OCI-LY1 (cell line): ENCODE data around the gene NDST3.

Experiments
- H2AFZ ChIP-seq: fragments of 200-600 bp; sonication (generic), shearing (Covaris generic); 2 replicates; pipeline ENCODE4 v1.6.0; 2014; ENCODE audit warnings: antibody characterized with exemption, mild to moderate bottlenecking, low read length
- H3F3A ChIP-seq: fragments of 200-600 bp; sonication (generic), shearing (Covaris generic); 2 replicates; pipeline ENCODE4 v1.6.0; 2014; ENCODE audit warnings: mild to moderate bottlenecking, antibody characterized with exemption, low read length, moderate library complexity; ENCODE audit not compliant: insufficient read depth
- H3K27ac ChIP-seq: fragments of 200-600 bp; sonication (generic); 2 replicates; pipeline ENCODE4 v1.5.1; 2014; ENCODE audit warnings: low read length, mixed run types, mild to moderate bottlenecking, low read depth; ENCODE audit not compliant: poor library complexity, severe bottlenecking
- H3K27me3 ChIP-seq: fragments of 200-600 bp; sonication (generic); 2 replicates; pipeline ENCODE4 v1.6.0; 2014; ENCODE audit warnings: antibody characterized with exemption, mild to moderate bottlenecking, low read length, moderate library complexity; ENCODE audit not compliant: insufficient read depth
- H3K36me3 ChIP-seq: fragments of 200-600 bp; sonication (generic); 2 replicates; pipeline ENCODE4 v1.6.1; 2014; ENCODE audit warnings: mild to moderate bottlenecking, antibody characterized with exemption, low read length, moderate library complexity, mixed read lengths; ENCODE audit not compliant: insufficient read depth
- H3K4me1 ChIP-seq: fragments of 200-600 bp; sonication (generic); 2 replicates; pipeline ENCODE4 v1.5.1; 2014; ENCODE audit warnings: mild to moderate bottlenecking, low read length, moderate library complexity; ENCODE audit not compliant: insufficient read depth, severe bottlenecking
- H3K4me2 ChIP-seq: fragments of 200-600 bp; sonication (generic), shearing (Covaris generic); 2 replicates; pipeline ENCODE4 v1.6.1; 2014; ENCODE audit warnings: low read length
- H3K4me3 ChIP-seq: fragments of 200-600 bp; sonication (generic); 2 replicates; pipeline ENCODE4 v1.5.1; 2014; ENCODE audit warnings: low read length, low read depth, mild to moderate bottlenecking, mixed read lengths; ENCODE audit not compliant: poor library complexity, severe bottlenecking
- H3K79me2 ChIP-seq: fragments of 200-600 bp; shearing (Covaris generic); 2 replicates; pipeline ENCODE4 v1.6.1; 2016; ENCODE audit warnings: mixed run types, low read length, mixed read lengths; ENCODE audit not compliant: insufficient read depth
- H3K9ac ChIP-seq: fragments of 200-600 bp; sonication (generic), shearing (Covaris generic); 2 replicates; pipeline ENCODE4 v1.6.1; 2014; ENCODE audit warnings: mild to moderate bottlenecking, low read length, mixed read lengths
- H3K9me2 ChIP-seq: fragments of 200-600 bp; sonication (generic), shearing (Covaris generic); 2 replicates; pipeline ENCODE4 v1.6.1; 2014; ENCODE audit warnings: low read depth, mild to moderate bottlenecking, low read length, mixed read lengths
- H3K9me3 ChIP-seq: fragments of 200-600 bp; shearing (Covaris generic); 2 replicates; pipeline ENCODE4 v1.6.1; 2014; ENCODE audit warnings: low read length, mixed read lengths
- H4K20me1 ChIP-seq: fragments of 200-600 bp; sonication (generic), shearing (Covaris generic); 2 replicates; pipeline ENCODE4 v1.6.0; 2016; ENCODE audit warnings: mild to moderate bottlenecking, low read length; ENCODE audit not compliant: insufficient read depth
- EZH2 ChIP-seq: fragments of 200-600 bp; sonication (generic), shearing (Covaris generic); IDR thresholded peaks from 2 replicates; pipeline ENCODE4 v1.8.0; 2017; ENCODE audit warnings: borderline replicate concordance, mixed run types, mild to moderate bottlenecking, antibody characterized with exemption, low read length, moderate library complexity, mixed read lengths
- TF ChIP-seq, protein P1 (sequence below): fragments of 200-600 bp; sonication (generic), shearing (Covaris generic); IDR thresholded peaks from 2 replicates; pipeline ENCODE4 v1.5.1; 2017; ENCODE audit warnings: mild to moderate bottlenecking, antibody characterized with exemption, low read length, moderate library complexity, mixed read lengths

NDST3 gene

DNA sequence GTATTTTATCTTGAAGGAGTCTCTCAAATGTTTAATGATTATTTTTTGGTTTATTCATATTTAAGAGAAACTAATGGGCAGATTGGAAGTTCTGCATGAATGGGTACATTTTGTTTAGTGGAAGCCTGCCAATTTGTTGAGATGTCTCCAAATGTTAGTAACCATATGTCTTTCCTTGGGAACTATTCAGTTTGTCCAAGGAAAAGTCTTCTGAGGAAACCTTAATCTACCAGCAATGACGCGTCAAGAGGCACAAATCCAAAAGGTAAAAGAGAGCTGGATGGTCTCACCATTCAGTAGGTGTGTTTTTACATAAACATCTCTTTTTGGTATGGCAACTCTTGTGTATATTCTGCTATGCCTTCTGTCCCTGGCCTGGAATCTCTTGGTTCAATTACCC, 37.4 kb upstream of the NDST3 start:
- Histone ChIP-seq H2AFZ (no peak overlapping the region), H3K9ac (no peak overlapping the region), H3K9me3 (no peaks in the 10 kb centered on the region), H4K20me1 (no peaks in the 10 kb centered on the region), H3K4me1 (no peaks in the 10 kb centered on the region), H3K27me3 (no peaks in the 10 kb centered on the region), H3K9me2 (no peaks in the 10 kb centered on the region), H3K79me2 (no peaks in the 10 kb centered on the region), H3K4me2 (no peak overlapping the region), H3F3A (no peaks in the 10 kb centered on the region), H3K36me3 (no peaks in the 10 kb centered on the region), H3K4me3 (no peak overlapping the region), H3K27ac (no peak overlapping the region)
- TF ChIP-seq, protein P1, sequence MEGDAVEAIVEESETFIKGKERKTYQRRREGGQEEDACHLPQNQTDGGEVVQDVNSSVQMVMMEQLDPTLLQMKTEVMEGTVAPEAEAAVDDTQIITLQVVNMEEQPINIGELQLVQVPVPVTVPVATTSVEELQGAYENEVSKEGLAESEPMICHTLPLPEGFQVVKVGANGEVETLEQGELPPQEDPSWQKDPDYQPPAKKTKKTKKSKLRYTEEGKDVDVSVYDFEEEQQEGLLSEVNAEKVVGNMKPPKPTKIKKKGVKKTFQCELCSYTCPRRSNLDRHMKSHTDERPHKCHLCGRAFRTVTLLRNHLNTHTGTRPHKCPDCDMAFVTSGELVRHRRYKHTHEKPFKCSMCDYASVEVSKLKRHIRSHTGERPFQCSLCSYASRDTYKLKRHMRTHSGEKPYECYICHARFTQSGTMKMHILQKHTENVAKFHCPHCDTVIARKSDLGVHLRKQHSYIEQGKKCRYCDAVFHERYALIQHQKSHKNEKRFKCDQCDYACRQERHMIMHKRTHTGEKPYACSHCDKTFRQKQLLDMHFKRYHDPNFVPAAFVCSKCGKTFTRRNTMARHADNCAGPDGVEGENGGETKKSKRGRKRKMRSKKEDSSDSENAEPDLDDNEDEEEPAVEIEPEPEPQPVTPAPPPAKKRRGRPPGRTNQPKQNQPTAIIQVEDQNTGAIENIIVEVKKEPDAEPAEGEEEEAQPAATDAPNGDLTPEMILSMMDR: no peak
- TF ChIP-seq EZH2: no peak

DNA sequence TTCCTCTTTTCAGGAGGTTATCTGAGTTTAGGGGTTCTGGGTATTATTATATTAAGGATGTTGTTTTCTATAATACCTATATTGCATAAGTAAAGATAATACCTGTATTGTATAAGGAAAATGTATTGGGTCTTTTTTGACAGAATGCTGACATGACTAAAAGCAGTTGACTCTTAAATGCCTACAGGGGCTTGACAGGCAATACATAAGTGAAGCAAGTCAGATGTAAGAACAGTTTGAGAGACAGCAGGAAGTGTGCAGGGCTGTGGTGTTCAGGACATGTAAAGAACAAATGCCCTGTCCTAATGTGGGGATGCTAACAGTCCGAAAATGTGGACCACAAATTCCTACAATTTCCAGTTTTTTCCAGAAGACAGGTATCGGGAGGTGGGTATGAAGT, 30.2 kb upstream of the NDST3 start:
- Histone ChIP-seq H3K9ac (no peak overlapping the region), H3K9me2 (no peaks in the 10 kb centered on the region), H3F3A (no peaks in the 10 kb centered on the region), H3K9me3 (no peaks in the 10 kb centered on the region), H4K20me1 (no peaks in the 10 kb centered on the region), H3K4me3 (no peak overlapping the region), H3K27me3 (no peaks in the 10 kb centered on the region), H3K79me2 (no peaks in the 10 kb centered on the region), H2AFZ (no peak overlapping the region), H3K4me1 (no peaks in the 10 kb centered on the region), H3K4me2 (no peak overlapping the region), H3K27ac (no peak overlapping the region), H3K36me3 (no peaks in the 10 kb centered on the region)
- TF ChIP-seq, protein P1: no peak
- TF ChIP-seq EZH2: no peak

DNA sequence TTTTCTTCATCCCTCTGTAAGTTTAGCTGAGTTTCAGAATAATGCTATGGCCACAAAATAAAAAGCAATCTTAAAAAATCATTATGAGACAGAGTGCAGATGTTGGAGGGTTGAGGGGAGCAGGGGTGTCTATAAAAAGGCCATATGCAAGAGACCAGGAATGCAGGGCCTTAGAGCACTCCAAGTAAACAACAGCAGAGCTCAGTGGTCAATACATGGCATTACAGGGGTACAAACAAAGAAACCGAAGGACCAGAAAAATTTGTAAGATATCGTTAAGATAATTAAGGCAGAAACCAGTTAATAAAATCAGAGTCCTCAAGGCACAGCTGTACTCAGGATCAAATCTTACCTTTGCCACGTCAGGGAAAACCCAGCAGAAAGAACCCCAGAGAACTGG, 28.4 kb upstream of the NDST3 start:
- no peak for TF ChIP-seq EZH2
- TF ChIP-seq, protein P1: peak; percentile 15; the same call in 1 of the 2 replicates
- H3K36me3 ChIP-seq: no peaks in the 10 kb centered on the region
- no peak overlapping the region for H3K27ac ChIP-seq
- no peaks in the 10 kb centered on the region for H3K27me3 ChIP-seq
- H2AFZ ChIP-seq: no peak overlapping the region
- no peak overlapping the region for H3K9ac ChIP-seq
- H3F3A ChIP-seq: no peaks in the 10 kb centered on the region
- no peaks in the 10 kb centered on the region for H4K20me1 ChIP-seq
- H3K9me3 ChIP-seq: no peaks in the 10 kb centered on the region
- no peaks in the 10 kb centered on the region for H3K4me1 ChIP-seq
- no peaks in the 10 kb centered on the region for H3K79me2 ChIP-seq
- H3K9me2 ChIP-seq: no peaks in the 10 kb centered on the region
- no peak overlapping the region for H3K4me3 ChIP-seq
- H3K4me2 ChIP-seq: no peak overlapping the region
